ENCODE data around the gene PEX11G.

The PEX11G gene

GRCh38 chr19:7463575-7463974 lies 25.3 kb downstream of the PEX11G start:
- H3K9ac ChIP-seq, result no peak overlapping the region
- no peaks in the 10 kb centered on the region for H3K4me1 ChIP-seq
- H3K36me3 ChIP-seq (ENCODE audit: control insufficient read depth, insufficient read depth, low read length), result no peaks in the 10 kb centered on the region
- H3K27ac ChIP-seq, result no peak overlapping the region
- no peak for TF ChIP-seq CTCF (IDR thresholded peaks at IDR 0.05)
- H3K9me3 ChIP-seq (ENCODE audit: control insufficient read depth, low read length), result no peaks in the 10 kb centered on the region
- H2AFZ ChIP-seq, result no peak overlapping the region
- no peaks in the 10 kb centered on the region for H3K27me3 ChIP-seq (ENCODE audit: control insufficient read depth, insufficient read depth, low read length)
- no peak overlapping the region for H3K4me3 ChIP-seq (ENCODE audit: low read depth, low read length)
- H3K79me2 ChIP-seq, result peaks cover 22% of the 10 kb centered on the region
- H3K4me2 ChIP-seq (ENCODE audit: low read length), result no peak overlapping the region

- no peaks in the 10 kb centered on the region for H3K9me3 ChIP-seq (ENCODE audit: control insufficient read depth, low read length)
- H3K36me3 ChIP-seq (ENCODE audit: control insufficient read depth, insufficient read depth, low read length), result no peaks in the 10 kb centered on the region
- H3K4me3 ChIP-seq (ENCODE audit: low read depth, low read length), result no peak overlapping the region
- no peak overlapping the region for H2AFZ ChIP-seq
- H3K79me2 ChIP-seq, result peaks cover 31% of the 10 kb centered on the region
- H3K4me2 ChIP-seq (ENCODE audit: low read length), result no peak overlapping the region
- H3K9ac ChIP-seq, result no peak overlapping the region
- H3K27me3 ChIP-seq (ENCODE audit: control insufficient read depth, insufficient read depth, low read length), result no peaks in the 10 kb centered on the region
- H3K4me1 ChIP-seq, result no peaks in the 10 kb centered on the region
- TF ChIP-seq CTCF (IDR thresholded peaks at IDR 0.05), result no peak
- no peak overlapping the region for H3K27ac ChIP-seq
Observed at GRCh38 chr19:7461841-7462629, 26.8 kb downstream of the PEX11G start.

- H3K4me2 ChIP-seq (ENCODE audit: low read length), result no peak overlapping the region
Observed at GRCh38 chr19:7460562-7460966, 28.3 kb downstream of the PEX11G start.

GRCh38 chr19:7459773-7460172 lies 29.1 kb downstream of the PEX11G start:
- Histone ChIP-seq H3K9ac (no peak overlapping the region), H3K9me3 (ENCODE audit: control insufficient read depth, low read length) (no peaks in the 10 kb centered on the region), H3K79me2 (peaks cover 43% of the 10 kb centered on the region), H3K4me1 (no peaks in the 10 kb centered on the region), H2AFZ (no peak overlapping the region), H3K36me3 (ENCODE audit: control insufficient read depth, insufficient read depth, low read length) (no peaks in the 10 kb centered on the region), H3K4me2 (ENCODE audit: low read length) (no peak overlapping the region), H3K27me3 (ENCODE audit: control insufficient read depth, insufficient read depth, low read length) (no peaks in the 10 kb centered on the region), H3K4me3 (ENCODE audit: low read depth, low read length) (no peak overlapping the region), H3K27ac (no peak overlapping the region)
- TF ChIP-seq CTCF (IDR thresholded peaks at IDR 0.05), result no peak

More at GRCh38 chr19:7460562-7460966, 28.3 kb downstream of the PEX11G start:
- Histone ChIP-seq H3K9ac (no peak overlapping the region), H2AFZ (no peak overlapping the region), H3K4me3 (ENCODE audit: low read depth, low read length) (no peak overlapping the region), H3K4me1 (no peaks in the 10 kb centered on the region), H3K27me3 (ENCODE audit: control insufficient read depth, insufficient read depth, low read length) (no peaks in the 10 kb centered on the region), H3K79me2 (peaks cover 37% of the 10 kb centered on the region), H3K36me3 (ENCODE audit: control insufficient read depth, insufficient read depth, low read length) (no peaks in the 10 kb centered on the region), H3K27ac (no peak overlapping the region), H3K9me3 (ENCODE audit: control insufficient read depth, low read length) (no peaks in the 10 kb centered on the region)
- no peak for TF ChIP-seq CTCF (IDR thresholded peaks at IDR 0.05)

DNA sequence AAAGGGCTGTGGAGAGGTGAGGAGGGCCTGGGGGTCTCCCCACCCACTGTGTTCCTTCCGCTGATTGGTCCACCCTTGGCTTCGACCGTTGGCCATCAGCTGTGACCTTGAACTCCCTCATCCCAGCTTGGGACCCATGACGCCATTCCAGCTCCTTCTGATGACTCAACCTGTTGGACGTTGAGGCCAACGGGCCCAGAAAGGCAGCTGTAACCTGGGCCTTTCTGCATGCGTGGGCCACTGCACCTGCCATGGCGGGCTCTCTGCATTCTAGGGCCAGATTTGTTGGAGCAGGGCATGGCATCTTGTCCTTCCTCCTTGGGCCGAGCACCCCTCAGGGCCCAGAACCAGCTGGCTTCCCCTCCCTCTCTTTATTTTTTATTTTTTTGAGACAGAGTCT lies 30.2 kb downstream of the PEX11G start:
- TF ChIP-seq CTCF (IDR thresholded peaks at IDR 0.05), result no peak

More for the DNA sequence above, 30.2 kb downstream of the PEX11G start:
- Histone ChIP-seq H3K4me2 (ENCODE audit: low read length) (no peak overlapping the region), H3K27ac (no peak overlapping the region), H3K9ac (no peak overlapping the region), H3K36me3 (ENCODE audit: control insufficient read depth, insufficient read depth, low read length) (no peaks in the 10 kb centered on the region), H3K4me3 (ENCODE audit: low read depth, low read length) (no peak overlapping the region), H3K4me1 (no peaks in the 10 kb centered on the region), H3K79me2 (peaks cover 49% of the 10 kb centered on the region), H3K9me3 (ENCODE audit: control insufficient read depth, low read length) (no peaks in the 10 kb centered on the region), H3K27me3 (ENCODE audit: control insufficient read depth, insufficient read depth, low read length) (no peaks in the 10 kb centered on the region), H2AFZ (no peak overlapping the region)
